Epithelial cell of proximal tubule (primary cell): ENCODE results near the gene MLIP. TPM values are rescaled to one million over a fixed set of nuclear protein-coding genes. Genes with fewer than 3 reads are reported as not detected.

ENCODE experiments used
- DNase-seq: peaks from one replicate; pipeline ENCODE4 v3.0.0-alpha.2; 2011; ENCODE audit warnings: low read depth
- H3K4me3 ChIP-seq: 2 replicates; pipeline ENCODE4 v1.5.1; 2011; ENCODE audit warnings: low read depth, mild to moderate bottlenecking, low read length
- total RNA-seq: library from RNA; depleted of rRNA; stranded (reverse); fragments of >200 nt; gene quantifications from 2 replicates; pipeline ENCODE4 v1.2.3, GENCODE V29; 2015
- TF ChIP-seq, protein P1 (sequence below): conservative IDR thresholded peaks from 2 replicates; pipeline ENCODE4 v1.5.1; 2012; ENCODE audit warnings: low read depth, mild to moderate bottlenecking, low read length

The MLIP gene
- total RNA-seq, 1 donor from 2014 or later = not detected

GRCh38 chr6:54095723-54096122, 15.5 kb upstream of the MLIP start:
- DNase-seq = no peak
- TF ChIP-seq, protein P1, sequence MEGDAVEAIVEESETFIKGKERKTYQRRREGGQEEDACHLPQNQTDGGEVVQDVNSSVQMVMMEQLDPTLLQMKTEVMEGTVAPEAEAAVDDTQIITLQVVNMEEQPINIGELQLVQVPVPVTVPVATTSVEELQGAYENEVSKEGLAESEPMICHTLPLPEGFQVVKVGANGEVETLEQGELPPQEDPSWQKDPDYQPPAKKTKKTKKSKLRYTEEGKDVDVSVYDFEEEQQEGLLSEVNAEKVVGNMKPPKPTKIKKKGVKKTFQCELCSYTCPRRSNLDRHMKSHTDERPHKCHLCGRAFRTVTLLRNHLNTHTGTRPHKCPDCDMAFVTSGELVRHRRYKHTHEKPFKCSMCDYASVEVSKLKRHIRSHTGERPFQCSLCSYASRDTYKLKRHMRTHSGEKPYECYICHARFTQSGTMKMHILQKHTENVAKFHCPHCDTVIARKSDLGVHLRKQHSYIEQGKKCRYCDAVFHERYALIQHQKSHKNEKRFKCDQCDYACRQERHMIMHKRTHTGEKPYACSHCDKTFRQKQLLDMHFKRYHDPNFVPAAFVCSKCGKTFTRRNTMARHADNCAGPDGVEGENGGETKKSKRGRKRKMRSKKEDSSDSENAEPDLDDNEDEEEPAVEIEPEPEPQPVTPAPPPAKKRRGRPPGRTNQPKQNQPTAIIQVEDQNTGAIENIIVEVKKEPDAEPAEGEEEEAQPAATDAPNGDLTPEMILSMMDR = no peak
- no peak overlapping the region for H3K4me3 ChIP-seq

DNA sequence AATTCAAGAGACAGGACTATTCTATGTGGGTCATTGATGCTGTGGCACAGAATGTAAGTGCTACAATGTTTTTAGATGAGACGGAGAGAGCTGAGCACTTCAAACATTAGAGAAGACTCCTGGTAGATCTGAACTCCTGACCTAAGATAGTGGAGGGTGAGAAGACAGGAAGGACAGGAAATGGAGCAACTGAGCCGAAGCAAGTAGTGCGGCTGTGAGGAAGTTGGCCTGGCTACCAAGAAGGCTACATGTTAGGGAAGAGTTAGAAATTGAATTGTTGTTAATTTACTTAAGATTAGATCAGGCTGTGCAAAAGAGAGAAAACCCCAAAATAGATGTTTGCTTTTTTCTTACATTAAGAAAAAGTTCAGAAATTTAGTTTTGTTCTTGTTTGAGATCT, 14.4 kb upstream of the MLIP start:
- H3K4me3 ChIP-seq = no peak overlapping the region
- DNase-seq = no peak
- TF ChIP-seq, protein P1 = no peak

DNA sequence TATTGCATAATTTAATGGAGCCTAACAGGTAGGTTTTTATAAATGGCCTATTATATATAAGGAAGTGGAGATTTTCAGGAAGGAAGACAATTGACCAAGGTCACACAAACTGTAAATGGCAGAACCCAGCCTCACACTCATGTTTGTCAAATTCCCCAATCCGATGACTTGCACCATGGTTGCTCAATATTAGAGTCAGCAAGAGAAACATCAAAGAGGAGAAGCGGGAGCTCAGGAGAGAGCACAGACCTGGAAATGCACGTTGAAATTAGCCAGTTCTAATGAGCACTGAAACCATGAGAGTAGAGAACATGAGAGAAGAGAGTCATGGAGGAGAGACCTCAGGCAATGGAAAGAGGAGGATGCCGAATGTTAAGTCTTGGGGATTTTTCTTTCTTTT, 13.5 kb upstream of the MLIP start:
- TF ChIP-seq, protein P1 = no peak
- no peak overlapping the region for H3K4me3 ChIP-seq
- DNase-seq = no peak

- TF ChIP-seq, protein P1 = no peak
- no peak for DNase-seq
Measured at GRCh38 chr6:54098450-54099044, 12.7 kb upstream of the MLIP start.

GRCh38 chr6:54099225-54099624, 12.0 kb upstream of the MLIP start:
- DNase-seq = no peak
- H3K4me3 ChIP-seq = no peak overlapping the region
- TF ChIP-seq, protein P1 = no peak

More at GRCh38 chr6:54098450-54099044, 12.7 kb upstream of the MLIP start:
- H3K4me3 ChIP-seq = no peak overlapping the region

GRCh38 chr6:54100411-54101006, 10.7 kb upstream of the MLIP start:
- TF ChIP-seq, protein P1 = no peak
- no peak overlapping the region for H3K4me3 ChIP-seq
- DNase-seq = no peak

- no peak for DNase-seq
- H3K4me3 ChIP-seq = no peak overlapping the region
- TF ChIP-seq, protein P1 = no peak
Measured at GRCh38 chr6:54102238-54102637, 9.0 kb upstream of the MLIP start.
